ENCODE data around the gene FTCDNL1. TPM values are rescaled to one million over a fixed set of nuclear protein-coding genes. Genes with fewer than 3 reads are reported as not detected.

The FTCDNL1 gene
- total RNA-seq, 6 experiments from 2014 or later, result 2.7 to 8.7 (median 6.7) TPM

DNA sequence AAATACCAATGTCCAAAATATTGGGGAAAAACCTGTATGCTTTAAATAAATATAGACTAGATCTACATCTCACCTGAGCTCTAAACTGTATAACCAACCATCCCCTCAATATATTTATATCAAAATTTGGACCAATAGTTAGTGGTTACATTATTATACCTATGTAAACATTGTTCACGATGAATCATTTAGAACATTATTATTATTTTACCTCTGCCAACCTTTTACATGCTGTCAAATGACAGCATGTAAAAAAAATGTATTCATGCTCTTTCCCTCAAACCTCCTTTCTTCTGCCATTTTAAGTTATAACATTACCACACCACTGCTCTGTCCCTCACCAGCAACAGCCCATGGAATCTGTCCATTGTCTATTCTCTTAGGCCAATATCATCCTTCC, 9.6 kb downstream of the FTCDNL1 start:
- Histone ChIP-seq H3K36me3 (no peaks in the 10 kb centered on the region), H3K4me3 (no peak overlapping the region), H3K27me3 (no peaks in the 10 kb centered on the region), H3K27ac (no peak overlapping the region), H3K9me3 (no peaks in the 10 kb centered on the region), H3K4me1 (no peaks in the 10 kb centered on the region)
- DNase-seq (no peak), ATAC-seq (no peak)
- TF ChIP-seq, protein P1, sequence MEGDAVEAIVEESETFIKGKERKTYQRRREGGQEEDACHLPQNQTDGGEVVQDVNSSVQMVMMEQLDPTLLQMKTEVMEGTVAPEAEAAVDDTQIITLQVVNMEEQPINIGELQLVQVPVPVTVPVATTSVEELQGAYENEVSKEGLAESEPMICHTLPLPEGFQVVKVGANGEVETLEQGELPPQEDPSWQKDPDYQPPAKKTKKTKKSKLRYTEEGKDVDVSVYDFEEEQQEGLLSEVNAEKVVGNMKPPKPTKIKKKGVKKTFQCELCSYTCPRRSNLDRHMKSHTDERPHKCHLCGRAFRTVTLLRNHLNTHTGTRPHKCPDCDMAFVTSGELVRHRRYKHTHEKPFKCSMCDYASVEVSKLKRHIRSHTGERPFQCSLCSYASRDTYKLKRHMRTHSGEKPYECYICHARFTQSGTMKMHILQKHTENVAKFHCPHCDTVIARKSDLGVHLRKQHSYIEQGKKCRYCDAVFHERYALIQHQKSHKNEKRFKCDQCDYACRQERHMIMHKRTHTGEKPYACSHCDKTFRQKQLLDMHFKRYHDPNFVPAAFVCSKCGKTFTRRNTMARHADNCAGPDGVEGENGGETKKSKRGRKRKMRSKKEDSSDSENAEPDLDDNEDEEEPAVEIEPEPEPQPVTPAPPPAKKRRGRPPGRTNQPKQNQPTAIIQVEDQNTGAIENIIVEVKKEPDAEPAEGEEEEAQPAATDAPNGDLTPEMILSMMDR (IDR thresholded peaks at IDR 0.05), result no peak
- no peak for TF ChIP-seq POLR2A (IDR thresholded peaks at IDR 0.05)
- intact Hi-C loops (cut with DNase I), result no loop called here
- WGBS (ENCODE audit: insufficient coverage, low coverage, low lambda C conversion rate, missing lambda C conversion rate), result 100% methylated on average over 1 of the region's 1 CpG

DNA sequence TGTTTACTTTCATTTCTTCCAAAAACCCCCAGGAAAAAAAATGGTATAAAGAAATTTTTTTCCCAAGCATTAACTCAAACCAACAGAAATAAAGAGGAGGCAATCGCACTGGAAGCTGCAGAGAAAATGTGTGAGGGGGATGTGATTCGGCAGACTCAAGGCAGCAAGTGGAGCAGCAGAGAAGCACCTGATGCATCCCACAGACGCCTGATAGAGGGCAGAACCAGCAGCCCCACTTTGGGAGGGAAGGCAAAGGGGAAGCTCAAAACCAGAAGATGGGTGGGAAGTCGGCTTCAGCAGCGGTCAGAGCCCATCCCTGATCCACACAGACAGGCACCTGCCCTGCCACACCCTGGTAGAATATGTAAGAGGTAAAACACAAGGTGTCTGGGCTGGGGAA, 12.6 kb downstream of the FTCDNL1 start:
- TF ChIP-seq, protein P1 (IDR thresholded peaks at IDR 0.05), result no peak
- TF ChIP-seq POLR2A (IDR thresholded peaks at IDR 0.05), result no peak
- 82% methylated on average over 4 of the region's 5 CpGs for WGBS (ENCODE audit: insufficient coverage, low coverage, low lambda C conversion rate, missing lambda C conversion rate)
- intact Hi-C loops (cut with DNase I), result no loop called here

DNA sequence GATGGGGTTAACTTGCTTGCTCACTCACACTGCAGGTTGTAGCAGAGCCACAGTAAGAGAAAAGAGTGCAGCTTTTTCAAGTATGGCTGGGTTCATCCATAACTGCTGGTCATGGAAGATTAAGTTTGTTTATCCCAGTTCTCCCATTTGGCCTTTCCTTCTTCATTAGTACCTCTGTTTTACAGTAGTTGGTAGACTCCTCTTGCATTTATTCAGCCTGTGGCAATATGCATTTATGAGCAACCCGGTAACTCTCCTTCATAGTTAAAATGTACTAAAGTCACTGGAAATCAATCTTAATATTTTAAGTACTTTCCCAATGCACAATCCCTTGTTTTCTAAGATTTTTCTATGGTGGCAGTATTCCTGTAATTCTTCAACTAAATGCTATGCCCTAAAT, 14.0 kb downstream of the FTCDNL1 start:
- H3K27me3 ChIP-seq, result no peaks in the 10 kb centered on the region
- no peak for DNase-seq
- no peaks in the 10 kb centered on the region for H3K9me3 ChIP-seq
- no peak overlapping the region for H3K4me3 ChIP-seq
- TF ChIP-seq, protein P1 (IDR thresholded peaks at IDR 0.05), result no peak
- H3K27ac ChIP-seq, result no peak overlapping the region
- 89% methylated on average over 1 of the region's 1 CpG for WGBS (ENCODE audit: insufficient coverage, low coverage, low lambda C conversion rate, missing lambda C conversion rate)
- H3K36me3 ChIP-seq, result no peaks in the 10 kb centered on the region
- no peaks in the 10 kb centered on the region for H3K4me1 ChIP-seq
- ATAC-seq, result no peak
- intact Hi-C loops (cut with DNase I), result no loop called here

More for the DNA sequence above, 12.6 kb downstream of the FTCDNL1 start:
- no peak for ATAC-seq
- H3K4me1 ChIP-seq, result no peaks in the 10 kb centered on the region
- H3K27me3 ChIP-seq, result no peaks in the 10 kb centered on the region
- H3K4me3 ChIP-seq, result no peak overlapping the region
- no peaks in the 10 kb centered on the region for H3K36me3 ChIP-seq
- no peak overlapping the region for H3K27ac ChIP-seq
- no peak for DNase-seq
- no peaks in the 10 kb centered on the region for H3K9me3 ChIP-seq

DNA sequence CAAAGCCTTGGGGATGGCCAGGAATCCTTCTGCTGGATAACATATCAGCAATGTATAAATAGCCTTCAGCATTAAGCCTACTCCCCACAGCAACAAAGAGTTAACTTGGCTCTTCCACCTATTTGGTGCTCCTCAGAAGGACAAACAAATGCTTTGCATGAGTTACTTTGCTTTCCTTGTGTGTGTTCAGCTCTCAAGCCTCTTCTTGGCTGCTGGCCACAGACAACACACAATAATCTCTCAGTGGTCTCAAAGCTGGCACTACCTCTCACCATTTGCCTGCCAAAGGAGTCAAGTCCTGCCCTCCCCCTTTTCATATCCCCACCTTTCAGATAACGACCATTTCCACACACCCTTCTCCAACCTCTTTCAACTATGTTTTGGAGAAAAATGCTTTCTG, 17.5 kb downstream of the FTCDNL1 start:
- DNase-seq (no peak), ATAC-seq (no peak)
- H3K36me3 ChIP-seq, result no peaks in the 10 kb centered on the region
- H3K9me3 ChIP-seq, result no peaks in the 10 kb centered on the region
- 33% methylated on average over 1 of the region's 1 CpG for WGBS (ENCODE audit: insufficient coverage, low coverage, low lambda C conversion rate, missing lambda C conversion rate)
- no peak overlapping the region for H3K27ac ChIP-seq
- TF ChIP-seq, protein P1 (IDR thresholded peaks at IDR 0.05), result no peak
- no peak for TF ChIP-seq POLR2A (IDR thresholded peaks at IDR 0.05)
- H3K4me3 ChIP-seq, result no peak overlapping the region
- no peaks in the 10 kb centered on the region for H3K27me3 ChIP-seq
- no peaks in the 10 kb centered on the region for H3K4me1 ChIP-seq
- intact Hi-C loops (cut with DNase I), result no loop called here

DNA sequence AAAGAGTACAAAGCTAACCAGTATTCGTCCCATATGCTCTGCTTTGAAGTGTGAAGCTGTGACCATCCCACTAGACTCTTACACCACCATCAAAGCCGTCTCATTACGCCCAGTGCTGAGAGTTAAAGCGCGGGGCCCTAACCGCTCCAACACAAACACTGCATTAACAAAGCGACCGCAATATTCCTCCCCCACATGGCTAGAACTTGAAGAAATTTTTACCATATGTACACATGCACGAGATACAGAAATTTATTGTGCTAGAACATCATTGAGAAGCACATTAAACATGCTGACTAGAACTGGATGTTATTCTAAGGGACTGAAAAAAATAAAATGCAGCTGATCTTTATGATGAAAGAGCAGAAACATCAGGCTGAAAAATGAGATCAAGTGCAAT, 20.5 kb downstream of the FTCDNL1 start:
- 78% methylated on average over 9 of the region's 9 CpGs for WGBS (ENCODE audit: insufficient coverage, low coverage, low lambda C conversion rate, missing lambda C conversion rate)
- Histone ChIP-seq H3K4me3 (no peak overlapping the region), H3K27ac (no peak overlapping the region), H3K27me3 (no peaks in the 10 kb centered on the region), H3K9me3 (no peaks in the 10 kb centered on the region), H3K4me1 (no peaks in the 10 kb centered on the region), H3K36me3 (no peaks in the 10 kb centered on the region)
- intact Hi-C loops (cut with DNase I), result no loop called here
- no peak for DNase-seq
- TF ChIP-seq POLR2A (IDR thresholded peaks at IDR 0.05), result no peak
- TF ChIP-seq, protein P1 (IDR thresholded peaks at IDR 0.05), result no peak
- ATAC-seq, result no peak
